SK-N-SH (cell line): ENCODE measurements around the gene LRMDA.

Source experiments
- CHD2 ChIP-seq: fragments of 150-350 bp; IDR thresholded peaks from 2 replicates; pipeline ENCODE4 v1.6.1; 2018; ENCODE audit warnings: low read length; ENCODE audit not compliant: partially characterized antibody
- CTCF ChIP-seq: fragments of 200-600 bp; sonication (generic); IDR thresholded peaks from 2 replicates; pipeline ENCODE4 v1.6.1; 2017; ENCODE audit warnings: antibody characterized with exemption, mild to moderate bottlenecking, moderate library complexity
- EP300 ChIP-seq, 2 experiments: IDR thresholded peaks; 2 replicates each; pipeline versions ENCODE4 v1.4.0 to v1.6.1; 2012; ENCODE audit warnings: borderline replicate concordance in 1 of 2, low read depth in 1 of 2, low read length in 1 of 2
- EZH2phosphoT487 ChIP-seq: fragments of 200-600 bp; sonication (generic); IDR thresholded peaks from 2 replicates; pipeline ENCODE4 v1.6.1; 2017; ENCODE audit warnings: low read depth, mixed run types, mild to moderate bottlenecking, antibody characterized with exemption, moderate library complexity, borderline replicate concordance
- FOXM1 ChIP-seq: IDR thresholded peaks from 2 replicates; pipeline ENCODE4 v1.4.0; 2012; ENCODE audit warnings: low read depth, mild to moderate bottlenecking
- JUND ChIP-seq: IDR thresholded peaks from 2 replicates; pipeline ENCODE4 v1.4.0; 2012
- MXI1 ChIP-seq: IDR thresholded peaks from 2 replicates; pipeline ENCODE4 v1.6.1; 2012; ENCODE audit warnings: mild to moderate bottlenecking, low read depth, low read length, improper control_type of control experiment
- POLR2AphosphoS5 ChIP-seq: IDR thresholded peaks from 2 replicates; pipeline ENCODE4 v1.6.1; 2012; ENCODE audit warnings: low read depth, low read length
- RAD21 ChIP-seq: IDR thresholded peaks from 2 replicates; pipeline ENCODE4 v1.6.1; 2012; ENCODE audit warnings: mild to moderate bottlenecking, low read length
- REST ChIP-seq: IDR thresholded peaks from 2 replicates; pipeline ENCODE4 v1.6.1; 2012; ENCODE audit warnings: mild to moderate bottlenecking, low read depth, low read length, moderate library complexity
- RXRA ChIP-seq: IDR thresholded peaks from 2 replicates; pipeline ENCODE4 v1.4.0; 2012; ENCODE audit warnings: low read depth, mild to moderate bottlenecking, borderline replicate concordance
- SIN3A ChIP-seq: IDR thresholded peaks from 2 replicates; pipeline ENCODE4 v1.6.1; 2012; ENCODE audit warnings: low read depth, mild to moderate bottlenecking, low read length, moderate library complexity, borderline replicate concordance
- TEAD4 ChIP-seq: IDR thresholded peaks from 2 replicates; pipeline ENCODE4 v1.4.0; 2012; ENCODE audit warnings: mild to moderate bottlenecking, borderline replicate concordance; ENCODE audit not compliant: insufficient read depth

- TF ChIP-seq FOXM1 (no peak), EP300 (IDR thresholded peaks at IDR 0.05; ENCODE audit: borderline replicate concordance in 1 of 2, low read depth in 1 of 2, low read length in 1 of 2) (no peak), CTCF (no peak), RXRA (no peak), RAD21 (no peak), JUND (no peak), TEAD4 (no peak), CHD2 (no peak), POLR2AphosphoS5 (no peak), REST (no peak), SIN3A (no peak), EZH2phosphoT487 (no peak), MXI1 (no peak)
These were observed 966.8 kb downstream of the LRMDA start for GRCh38 chr10:76398043-76398710.
